ENCODE results near the gene INPP5A.
"Not testable (repeated sequence)": the region's sequence is repeated elsewhere in the genome, so short reads cannot be mapped to it uniquely, and the experiment has no call there.

The INPP5A gene

GRCh38 chr10:132813560-132814468, 276.2 kb downstream of the INPP5A start:
- DNase-seq (ENCODE audit: low read depth): no peak
- no peak for TF ChIP-seq CTCF (conservative IDR thresholded peaks at IDR 0.05; ENCODE audit: low read depth, low read length)

GRCh38 chr10:132814469-132814856, 276.9 kb downstream of the INPP5A start:
- no peak overlapping the region for H3K4me3 ChIP-seq (ENCODE audit: low read length)
- TF ChIP-seq CTCF (conservative IDR thresholded peaks at IDR 0.05; ENCODE audit: low read depth, low read length): no peak
- no peak for DNase-seq (ENCODE audit: low read depth)

More at GRCh38 chr10:132813560-132814468, 276.2 kb downstream of the INPP5A start:
- no peak overlapping the region for H3K4me3 ChIP-seq (ENCODE audit: low read length)

GRCh38 chr10:132815168-132815857, 277.7 kb downstream of the INPP5A start:
- no peak overlapping the region for H3K4me3 ChIP-seq (ENCODE audit: low read length)
- DNase-seq (ENCODE audit: low read depth): no peak
- no peak for TF ChIP-seq CTCF (conservative IDR thresholded peaks at IDR 0.05; ENCODE audit: low read depth, low read length)

GRCh38 chr10:132816718-132817117, 279.1 kb downstream of the INPP5A start:
- DNase-seq (ENCODE audit: low read depth): no peak
- no peak for TF ChIP-seq CTCF (conservative IDR thresholded peaks at IDR 0.05; ENCODE audit: low read depth, low read length)
- no peak overlapping the region for H3K4me3 ChIP-seq (ENCODE audit: low read length)

- DNase-seq (ENCODE audit: low read depth): no peak
- no peak for TF ChIP-seq CTCF (conservative IDR thresholded peaks at IDR 0.05; ENCODE audit: low read depth, low read length)
- H3K4me3 ChIP-seq (ENCODE audit: low read length): no peak overlapping the region
Measured at GRCh38 chr10:132817701-132818211, 280.2 kb downstream of the INPP5A start.

- TF ChIP-seq CTCF (conservative IDR thresholded peaks at IDR 0.05; ENCODE audit: low read depth, low read length): no peak
- no peak for DNase-seq (ENCODE audit: low read depth)
- no peak overlapping the region for H3K4me3 ChIP-seq (ENCODE audit: low read length)
Measured at GRCh38 chr10:132820056-132820455, 282.5 kb downstream of the INPP5A start.

- H3K4me3 ChIP-seq (ENCODE audit: low read length); DNase-seq (ENCODE audit: low read depth): not testable (repeated sequence)
Measured at GRCh38 chr10:132825783-132826523, 288.4 kb downstream of the INPP5A start.
